H1 (cell line): ENCODE data around the gene PDE4B. TPM values are rescaled to one million over a fixed set of nuclear protein-coding genes. Genes with fewer than 3 reads are reported as not detected.

Source experiments
- CTCF ChIA-PET: fragments of 300-600 bp; sonication (Branson Sonifier 250); formaldehyde crosslinking; loops from one replicate; lab custom pipeline; 2021; ENCODE audit not compliant: partially characterized antibody; lab: Charles Lee
- POLR2A ChIA-PET: fragments of 300-600 bp; sonication (Branson Sonifier 250); formaldehyde crosslinking; loops from one replicate; lab custom pipeline; 2021; ENCODE audit warnings: inconsistent platforms; ENCODE audit not compliant: partially characterized antibody; lab: Charles Lee
- DNase-seq, 2 experiments: peaks; one replicate each; pipeline versions ENCODE4 v3.0.0 to v3.0.0-alpha.2; 2010 to 2022; ENCODE audit warnings: low spot score in 2 of 2, low read depth in 1 of 2, mixed read lengths in 1 of 2
- FAIRE-seq: peaks from 2 replicates; lab custom pipeline; 2011; peaks lifted over from hg19 to GRCh38; lab: Jason Lieb, UNC
- H2AFZ ChIP-seq: 2 replicates; pipeline ENCODE4 v1.8.1; 2012; ENCODE audit warnings: low read length, inconsistent platforms
- H2AK5ac ChIP-seq: 2 replicates; pipeline ENCODE4 v1.6.1; 2013; ENCODE audit warnings: low read depth, low read length
- H2BK120ac ChIP-seq: replicated peaks from 2 replicates; pipeline ENCODE3; 2013; ENCODE audit warnings: low read depth, low read length, inconsistent platforms
- H2BK12ac ChIP-seq: 2 replicates; pipeline ENCODE4 v1.6.1; 2013; ENCODE audit warnings: low read depth, low read length
- H2BK15ac ChIP-seq: 2 replicates; pipeline ENCODE4 v1.6.1; 2013; ENCODE audit warnings: low read length
- H2BK20ac ChIP-seq: 2 replicates; pipeline ENCODE4 v1.6.1; 2013; ENCODE audit warnings: low read length
- H2BK5ac ChIP-seq: 2 replicates; pipeline ENCODE4 v1.6.1; 2013; ENCODE audit warnings: low read depth, low read length
- H3K14ac ChIP-seq: 2 replicates; pipeline ENCODE4 v1.6.1; 2013; ENCODE audit warnings: inconsistent platforms; ENCODE audit not compliant: insufficient read length
- H3K18ac ChIP-seq: 2 replicates; pipeline ENCODE4 v1.6.1; 2013; ENCODE audit warnings: low read length; ENCODE audit errors: extremely low read depth
- H3K23ac ChIP-seq: 2 replicates; pipeline ENCODE4 v1.6.1; 2013; ENCODE audit warnings: inconsistent platforms; ENCODE audit not compliant: insufficient read length
- H3K23me2 ChIP-seq: 2 replicates; pipeline ENCODE4 v1.6.1; 2013; ENCODE audit warnings: low read depth, low read length
- H3K27ac ChIP-seq: 2 replicates; pipeline ENCODE4 v1.6.1; 2011; ENCODE audit warnings: low read depth, low read length, inconsistent platforms
- H3K27me3 ChIP-seq, 4 experiments: replicated peaks in 1 of 4; 1 replicate in 1 of 4; 2 replicates in 3 of 4; pipeline versions ENCODE4 v1.6.1 to v1.8.1; 2011 to 2013; ENCODE audit warnings: low read length in 3 of 4, mild to moderate bottlenecking in 3 of 4, inconsistent platforms in 2 of 4, mixed read lengths in 2 of 4, moderate library complexity in 1 of 4; ENCODE audit not compliant: control insufficient read depth in 3 of 4, insufficient read depth in 3 of 4; ENCODE audit errors: extremely low read depth in 1 of 4
- H3K36me3 ChIP-seq, 4 experiments: 2 replicates each; pipeline versions ENCODE4 v1.6.1 to v1.8.1; 2011 to 2013; ENCODE audit warnings: mild to moderate bottlenecking in 4 of 4, low read length in 3 of 4, moderate library complexity in 2 of 4, control low read depth in 1 of 4, inconsistent platforms in 1 of 4; ENCODE audit not compliant: insufficient read depth in 4 of 4, control insufficient read depth in 2 of 4
- H3K4ac ChIP-seq: replicated peaks from 2 replicates; pipeline ENCODE3; 2013; ENCODE audit warnings: low read length, low read depth, mixed read lengths, inconsistent platforms; ENCODE audit not compliant: insufficient read length
- H3K4me1 ChIP-seq, 4 experiments: replicated peaks in 1 of 4; 1 replicate in 1 of 4; 2 replicates in 3 of 4; pipeline versions ENCODE4 v1.6.1 to v1.8.1; 2011 to 2013; ENCODE audit warnings: low read length in 3 of 4, inconsistent platforms in 2 of 4, mixed read lengths in 1 of 4; ENCODE audit not compliant: insufficient read depth in 4 of 4, control insufficient read depth in 3 of 4
- H3K4me2 ChIP-seq, 2 experiments: 2 replicates each; pipeline versions ENCODE4 v1.6.1 to v1.8.1; 2011 to 2013; ENCODE audit warnings: low read depth in 2 of 2, low read length in 2 of 2, control low read depth in 1 of 2, inconsistent platforms in 1 of 2, mild to moderate bottlenecking in 1 of 2; ENCODE audit not compliant: insufficient read depth in 1 of 2
- H3K4me3 ChIP-seq, 4 experiments: fragments of 200-600, 300-600 bp in 1 of 4; sonication (generic), shearing (Covaris generic), sonication (Bioruptor Twin) in 1 of 4; 2 replicates each; pipeline versions ENCODE4 v1.5.1 to v1.8.1; 2011 to 2016; ENCODE audit warnings: low read length in 4 of 4, low read depth in 3 of 4, control low read depth in 2 of 4, inconsistent platforms in 2 of 4, mild to moderate bottlenecking in 2 of 4, mixed read lengths in 1 of 4, moderate library complexity in 1 of 4; ENCODE audit not compliant: insufficient read depth in 2 of 4; ENCODE audit errors: extremely low read depth in 1 of 4
- H3K56ac ChIP-seq: replicated peaks from 2 replicates; pipeline ENCODE3; 2013; ENCODE audit warnings: low read depth, mild to moderate bottlenecking, mixed read lengths, low read length, inconsistent platforms; ENCODE audit not compliant: insufficient read length
- H3K79me1 ChIP-seq: 2 replicates; pipeline ENCODE4 v1.6.1; 2013; ENCODE audit warnings: low read depth, low read length, control low read depth
- H3K79me2 ChIP-seq, 2 experiments: 2 replicates each; pipeline versions ENCODE4 v1.6.1 to v1.8.1; 2012 to 2013; ENCODE audit warnings: low read length in 2 of 2, mild to moderate bottlenecking in 2 of 2, inconsistent platforms in 1 of 2; ENCODE audit not compliant: insufficient read depth in 2 of 2, control insufficient read depth in 1 of 2
- H3K9ac ChIP-seq, 4 experiments: replicated peaks in 1 of 4; 1 replicate in 1 of 4; 2 replicates in 3 of 4; pipeline versions ENCODE4 v1.6.1 to v1.8.1; 2011 to 2013; ENCODE audit warnings: low read depth in 3 of 4, low read length in 3 of 4, control low read depth in 2 of 4, mild to moderate bottlenecking in 2 of 4, moderate library complexity in 2 of 4, inconsistent platforms in 1 of 4; ENCODE audit errors: extremely low read depth in 1 of 4
- H3K9me3 ChIP-seq, 2 experiments: 2 replicates each; pipeline versions ENCODE4 v1.6.1 to v1.8.1; 2012 to 2013; ENCODE audit warnings: mild to moderate bottlenecking in 2 of 2, moderate library complexity in 2 of 2, control low read depth in 1 of 2, inconsistent platforms in 1 of 2, low read depth in 1 of 2, low read length in 1 of 2, mixed read lengths in 1 of 2; ENCODE audit not compliant: insufficient read depth in 2 of 2
- H4K20me1 ChIP-seq, 2 experiments: replicated peaks in 1 of 2; 2 replicates each; pipeline versions ENCODE3 to v1.8.1; 2011 to 2013; ENCODE audit warnings: inconsistent platforms in 2 of 2, low read length in 2 of 2, mild to moderate bottlenecking in 1 of 2; ENCODE audit not compliant: insufficient read depth in 2 of 2, control insufficient read depth in 1 of 2
- H4K5ac ChIP-seq: 2 replicates; pipeline ENCODE4 v1.6.1; 2013; ENCODE audit warnings: low read length, low read depth, mixed read lengths, inconsistent platforms; ENCODE audit not compliant: insufficient read length
- H4K8ac ChIP-seq: 2 replicates; pipeline ENCODE4 v1.8.0; 2013; ENCODE audit warnings: mild to moderate bottlenecking, moderate library complexity, low read length, inconsistent platforms; ENCODE audit not compliant: insufficient read depth; ENCODE audit errors: extremely low read depth
- H4K91ac ChIP-seq: replicated peaks from 2 replicates; pipeline ENCODE3; 2013; ENCODE audit warnings: low read length, mixed read lengths, inconsistent platforms; ENCODE audit not compliant: insufficient read length
- BRCA1 ChIP-seq: IDR thresholded peaks from 2 replicates; pipeline ENCODE4 v1.6.1; 2012; ENCODE audit warnings: low read depth, low read length, improper control_type of control experiment
- KDM1A ChIP-seq: fragments of 200-600, 300-600 bp; sonication (generic); IDR thresholded peaks from 2 replicates; pipeline ENCODE4 v1.7.1; 2016; ENCODE audit warnings: mild to moderate bottlenecking, low read length, borderline replicate concordance
- POU5F1 ChIP-seq: IDR thresholded peaks from 2 replicates; pipeline ENCODE4 v1.6.1; 2011; ENCODE audit warnings: low read depth, mild to moderate bottlenecking, low read length, moderate library complexity
- RXRA ChIP-seq: IDR thresholded peaks from 2 replicates; pipeline ENCODE4 v1.6.1; 2011; ENCODE audit warnings: low read depth, mild to moderate bottlenecking, low read length, moderate library complexity; ENCODE audit not compliant: insufficient read depth
- SIX5 ChIP-seq: IDR thresholded peaks from 2 replicates; pipeline ENCODE4 v1.6.1; 2011; ENCODE audit warnings: mild to moderate bottlenecking, low read depth, low read length
- WGBS, 2 experiments: shearing (Covaris generic) in 1 of 2; methylation state at CpG; one replicate each; pipeline versions ENCODE4 v1.1.6 to v1.1.7; 2013 to 2015; ENCODE audit warnings: low lambda C conversion rate in 2 of 2, mixed read lengths in 2 of 2, inconsistent platforms in 1 of 2, low coverage in 1 of 2, missing lambda C conversion rate in 1 of 2; ENCODE audit not compliant: insufficient replicate concordance in 2 of 2, insufficient coverage in 1 of 2, insufficient read length in 1 of 2; ENCODE audit errors: extremely low coverage in 1 of 2, missing lambda C conversion rate in 1 of 2; 5-methylcytosine and 5-hydroxymethylcytosine counted together
- polyA plus RNA-seq, 7 experiments: library from polyadenylated mRNA; depleted of rRNA in 3 of 7; stranded (reverse) in 5 of 7; unstranded in 2 of 7; fragments of >200 nt in 5 of 7; fragments of 200-250 nt in 2 of 7; gene quantifications; 1 replicate in 5 of 7; 2 replicates in 1 of 7; 4 replicates in 1 of 7; pipeline versions ENCODE4 v1.2.1 to v1.2.3, GENCODE V29; 2011 to 2013; ENCODE audit warnings: missing spikeins in 2 of 7, mixed read lengths in 2 of 7
- total RNA-seq: library from RNA; stranded (reverse); fragmentation: NEBNext Ultra II Directional; extraction: Animal tissue kit (Norgen Biotek cat#: 25700); gene quantifications from 2 replicates; pipeline ENCODE4 v1.2.1, GENCODE V29; 2021
- TF ChIP-seq, protein P1 (sequence below): IDR thresholded peaks from 2 replicates; pipeline ENCODE4 v1.6.1; 2011; ENCODE audit warnings: low read length, improper control_type of control experiment

The PDE4B gene
- total and polyA plus RNA-seq, 2 of the 8 experiments (the other 6 are each of a cell fraction or from before 2014, with no cell fraction given): 5.0 to 15.1 TPM

DNA sequence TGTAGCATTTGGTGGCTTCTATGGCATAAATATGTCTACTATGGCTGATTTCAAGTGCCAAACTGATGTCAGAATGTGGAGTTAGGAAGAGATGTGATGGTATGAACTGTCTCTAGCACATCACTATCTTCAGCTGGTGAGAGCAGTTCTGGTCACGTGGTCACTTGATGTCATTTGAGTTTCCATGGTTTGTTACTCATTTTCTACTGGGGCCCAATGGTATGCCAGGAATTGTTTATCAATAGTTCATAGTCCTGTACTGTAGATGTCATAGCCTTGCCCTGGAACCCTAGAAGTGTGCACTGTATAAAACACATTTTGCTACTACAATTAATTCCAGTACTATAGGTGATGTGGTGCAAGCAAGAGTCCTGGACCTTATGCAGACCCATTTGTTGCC, 153.7 kb downstream of the PDE4B start:
- H2BK15ac ChIP-seq: no peak overlapping the region
- POLR2A ChIA-PET: no interaction called here
- no peak overlapping the region for H3K4ac ChIP-seq
- H2AFZ ChIP-seq: no peak overlapping the region
- no peaks in the 10 kb centered on the region for H3K79me2 ChIP-seq
- H3K36me3 ChIP-seq: no peaks in the 10 kb centered on the region
- no peak overlapping the region for H3K14ac ChIP-seq
- H4K20me1 ChIP-seq: no peaks in the 10 kb centered on the region
- H4K5ac ChIP-seq: no peak overlapping the region
- H3K18ac ChIP-seq: no peak overlapping the region
- H3K79me1 ChIP-seq: no peaks in the 10 kb centered on the region
- H2BK5ac ChIP-seq: no peak overlapping the region
- no peaks in the 10 kb centered on the region for H3K4me1 ChIP-seq
- H3K9ac ChIP-seq: no peak overlapping the region
- H2BK12ac ChIP-seq: no peak overlapping the region
- H3K27me3 ChIP-seq: no peaks in the 10 kb centered on the region
- FAIRE-seq (no peak), DNase-seq (no peak)
- H4K8ac ChIP-seq: no peak overlapping the region
- no peak overlapping the region for H3K27ac ChIP-seq
- H3K4me3 ChIP-seq: no peak overlapping the region
- TF ChIP-seq SIX5: no peak
- TF ChIP-seq RXRA: no peak
- TF ChIP-seq, protein P1, sequence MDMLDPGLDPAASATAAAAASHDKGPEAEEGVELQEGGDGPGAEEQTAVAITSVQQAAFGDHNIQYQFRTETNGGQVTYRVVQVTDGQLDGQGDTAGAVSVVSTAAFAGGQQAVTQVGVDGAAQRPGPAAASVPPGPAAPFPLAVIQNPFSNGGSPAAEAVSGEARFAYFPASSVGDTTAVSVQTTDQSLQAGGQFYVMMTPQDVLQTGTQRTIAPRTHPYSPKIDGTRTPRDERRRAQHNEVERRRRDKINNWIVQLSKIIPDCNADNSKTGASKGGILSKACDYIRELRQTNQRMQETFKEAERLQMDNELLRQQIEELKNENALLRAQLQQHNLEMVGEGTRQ: no peak
- TF ChIP-seq KDM1A: no peak
- no peak for TF ChIP-seq POU5F1
- no peak for TF ChIP-seq BRCA1
- no peak overlapping the region for H3K23ac ChIP-seq
- H4K91ac ChIP-seq: no peak overlapping the region
- 82% methylated on average over 1 of the region's 1 CpG; no CpG with 5 or more reads in 1 of the 2 experiments for WGBS, 2 experiments
- no peak overlapping the region for H3K4me2 ChIP-seq
- no peaks in the 10 kb centered on the region for H3K9me3 ChIP-seq
- CTCF ChIA-PET: no interaction called here
- H3K23me2 ChIP-seq: no peaks in the 10 kb centered on the region
- H2AK5ac ChIP-seq: no peak overlapping the region
- no peak overlapping the region for H3K56ac ChIP-seq
- no peak overlapping the region for H2BK120ac ChIP-seq
- no peak overlapping the region for H2BK20ac ChIP-seq
